ENCODE data around the gene NKTR. TPM values are rescaled to one million over a fixed set of nuclear protein-coding genes. Genes with fewer than 3 reads are reported as not detected.

NKTR gene
- total RNA-seq, 4 donors from 2014 or later: 18.0 to 112 (median 50.7) TPM

- Histone ChIP-seq H3K36me3 (no peaks in the 10 kb centered on the region), H3K4me3 (peak overlapping the region; percentile 61 to 84 (median 72)), H3K4me1 (peaks cover 5 to 36% (median 9%) of the 10 kb centered on the region in 3 donors), H3K9me3 (no peaks in the 10 kb centered on the region), H3K27me3 (no peaks in the 10 kb centered on the region), H3K27ac (peak overlapping the region; percentile 83 to 93 (median 88))
- TF ChIP-seq CTCF (IDR thresholded peaks at IDR 0.05) (no peak), POLR2A (IDR thresholded peaks at IDR 0.05) (peak in 1 of 4 donors; percentile 17)
- WGBS, 2 donors: 0% methylated on average over 5 of the region's 11 CpGs
- no peak for DNase-seq
- intact Hi-C loops (cut with DNase I): loop anchor here (10.0 kb wide), 1 partner anchor 163 kb away; no protein-coding TSS in a partner anchor
These were observed 19.1 kb upstream of the NKTR start for GRCh38 chr3:42581400-42581708.

GRCh38 chr3:42581709-42582473, 18.6 kb upstream of the NKTR start, which contains the start of gene SEC22C:
Gene SEC22C (minus strand): TSS chr3:42581967. CDS start chr3:42569046, 12,921 bp downstream.
- peaks cover 5 to 36% (median 9%) of the 10 kb centered on the region in 3 donors for H3K4me1 ChIP-seq
- WGBS, 2 donors: 0 to 2% methylated on average over 2 to 7 of the region's 77 CpGs

GRCh38 chr3:42582474-42583070, 17.9 kb upstream of the NKTR start:
- no peak for TF ChIP-seq POLR2A (IDR thresholded peaks at IDR 0.05)
- no peak for TF ChIP-seq CTCF (IDR thresholded peaks at IDR 0.05)
- H3K4me3 ChIP-seq: peak overlapping the region; percentile 61 to 84 (median 72)
- intact Hi-C loops (cut with DNase I): loop anchor here (10.0 kb wide), 1 partner anchor 162 kb away; no protein-coding TSS in a partner anchor
- DNase-seq: no peak
- WGBS, 2 donors: 0 to 3% methylated on average over 3 of the region's 3 CpGs
- H3K36me3 ChIP-seq: no peaks in the 10 kb centered on the region
- H3K27ac ChIP-seq: peak overlapping the region; percentile 83 to 93 (median 88)
- H3K9me3 ChIP-seq: no peaks in the 10 kb centered on the region
- peaks cover 5 to 36% (median 9%) of the 10 kb centered on the region in 3 donors for H3K4me1 ChIP-seq
- no peaks in the 10 kb centered on the region for H3K27me3 ChIP-seq

More at GRCh38 chr3:42581709-42582473, 18.6 kb upstream of the NKTR start, which contains the start of gene SEC22C:
- peak; percentile 83 for DNase-seq
- H3K9me3 ChIP-seq: no peaks in the 10 kb centered on the region
- intact Hi-C loops (cut with DNase I): loop anchor here (10.0 kb wide), 1 partner anchor 163 kb away; no protein-coding TSS in a partner anchor
- TF ChIP-seq CTCF (IDR thresholded peaks at IDR 0.05): peak in 3 of 6 experiments; percentile 8 to 17 (median 14)
- peak in 3 of 4 donors; percentile 28 to 85 (median 66) for TF ChIP-seq POLR2A (IDR thresholded peaks at IDR 0.05)
- peak within 1 kb of the TSS; percentile 83 to 93 (median 88) for H3K27ac ChIP-seq
- H3K4me3 ChIP-seq: peak within 1 kb of the TSS; percentile 61 to 84 (median 72)
- no peaks in the 10 kb centered on the region for H3K36me3 ChIP-seq
- H3K27me3 ChIP-seq: no peaks in the 10 kb centered on the region

- TF ChIP-seq POLR2A (IDR thresholded peaks at IDR 0.05) (no peak), CTCF (IDR thresholded peaks at IDR 0.05) (no peak)
- WGBS, 2 donors: 51 to 57% methylated on average over 2 to 5 of the region's 5 CpGs
- Histone ChIP-seq H3K4me1 (peaks cover 13 to 39% (median 20%) of the 10 kb centered on the region in 3 donors), H3K27ac (no peak overlapping the region), H3K36me3 (peaks cover 0 to 7% (median 0%) of the 10 kb centered on the region in 3 donors), H3K4me3 (no peak overlapping the region), H3K9me3 (no peaks in the 10 kb centered on the region), H3K27me3 (no peaks in the 10 kb centered on the region)
- intact Hi-C loops (cut with DNase I): loop anchor here (10.0 kb wide), 1 partner anchor 156 kb away; no protein-coding TSS in a partner anchor
- DNase-seq: no peak
These were observed 11.9 kb upstream of the NKTR start for GRCh38 chr3:42588625-42589024.

Measured in esophagus squamous epithelium (tissue), 5 donors.